ENCODE data around the gene KRT36.

DNA sequence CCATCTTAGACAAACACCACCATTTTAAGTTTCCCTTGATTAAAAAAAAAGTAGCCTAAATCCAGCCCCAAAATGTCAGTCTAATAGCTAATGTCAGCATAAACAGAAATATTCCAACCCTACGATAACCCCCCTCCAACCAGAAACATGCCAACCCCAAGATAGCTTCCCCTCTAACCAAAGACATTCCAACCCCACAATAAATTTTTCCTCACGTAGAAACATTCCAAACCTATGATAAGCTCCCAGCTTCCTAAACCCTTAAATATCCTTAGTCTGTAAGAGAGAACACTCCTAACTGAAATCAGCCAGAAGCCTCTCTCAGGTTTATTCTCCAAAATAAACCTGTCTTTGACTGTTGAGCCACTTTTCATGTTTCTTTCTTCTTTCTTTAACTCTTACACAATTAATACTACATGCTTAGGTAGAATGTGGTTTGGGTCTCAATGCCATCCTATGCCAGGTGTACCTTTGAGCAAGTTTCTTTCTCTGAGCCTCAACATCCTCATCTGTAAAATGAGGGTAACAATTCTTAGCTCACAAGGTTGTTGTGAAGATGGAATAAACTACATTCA, 38.5 kb downstream of the KRT36 start:
- TF ChIP-seq POLR2A (IDR thresholded peaks at IDR 0.05; ENCODE audit: low read depth, low read length) (no peak), TAF1 (IDR thresholded peaks at IDR 0.05; ENCODE audit: low read depth, low read length) (no peak)

All from GM12891 (cell line).